PC-3 (cell line): ENCODE measurements around the gene PSMD13. TPM values are rescaled to one million over a fixed set of nuclear protein-coding genes. Genes with fewer than 3 reads are reported as not detected.
"Not testable (repeated sequence)": the region's sequence is repeated elsewhere in the genome, so short reads cannot be mapped to it uniquely, and the experiment has no call there.

Experiments used
- ATAC-seq: fragments of 200-7000 bp; cut with Tn5 transposase; 2 replicates; pipeline ENCODE4 v1.9.1; 2020; ENCODE audit warnings: mild to moderate bottlenecking, moderate library complexity
- BruUV-seq: library from RNA; stranded (reverse); fragments of 400-500 nt; replicated peaks from 2 replicates; lab custom pipeline; 2021; lab: Mats Ljungman, UMichigan
- CTCF ChIA-PET: fragments of 300-600 bp; sonication (Branson Sonifier 250); formaldehyde crosslinking; loops from one replicate; lab custom pipeline; 2022; ENCODE audit warnings: antibody characterized with exemption; lab: Charles Lee
- POLR2A ChIA-PET: fragments of 300-600 bp; sonication (Branson Sonifier 250); formaldehyde crosslinking; loops from one replicate; lab custom pipeline; 2022; ENCODE audit warnings: antibody characterized with exemption; ENCODE audit not compliant: unreplicated experiment; lab: Charles Lee
- DNase-seq: peaks from one replicate; pipeline ENCODE4 v3.0.0-alpha.2; 2015
- H2AFZ ChIP-seq: fragments of 300-600 bp; sonication (generic); 2 replicates; pipeline ENCODE4 v1.6.0; 2016; ENCODE audit warnings: antibody characterized with exemption, low read length
- H3F3A ChIP-seq: fragments of 300-600 bp; sonication (generic); one replicate; pipeline ENCODE4 v1.6.0; 2017; ENCODE audit warnings: antibody characterized with exemption, low read length, control low read depth, mild to moderate bottlenecking; ENCODE audit not compliant: unreplicated experiment
- H3K27ac ChIP-seq: fragments of 300-600 bp; sonication (generic); 2 replicates; pipeline ENCODE4 v1.5.1; 2016; ENCODE audit warnings: mild to moderate bottlenecking, low read length
- H3K27me3 ChIP-seq: fragments of 300-600 bp; sonication (generic); 2 replicates; pipeline ENCODE4 v1.6.1; 2016; ENCODE audit warnings: low read length, mixed read lengths
- H3K36me3 ChIP-seq: fragments of 300-600 bp; sonication (generic); 2 replicates; pipeline ENCODE4 v1.6.1; 2016; ENCODE audit warnings: low read depth, mixed run types, low read length, mixed read lengths
- H3K4me1 ChIP-seq: fragments of 300-600 bp; sonication (generic); 2 replicates; pipeline ENCODE4 v1.5.1; 2016; ENCODE audit warnings: low read length; ENCODE audit not compliant: insufficient read depth
- H3K4me2 ChIP-seq: fragments of 300-600 bp; sonication (generic); 2 replicates; pipeline ENCODE4 v1.6.0; 2016; ENCODE audit warnings: low read length
- H3K4me3 ChIP-seq: fragments of 300-600 bp; sonication (generic); 2 replicates; pipeline ENCODE4 v1.5.1; 2016; ENCODE audit warnings: mild to moderate bottlenecking, low read length, mixed read lengths
- H3K79me2 ChIP-seq: fragments of 300-600 bp; sonication (generic); 2 replicates; pipeline ENCODE4 v1.6.1; 2017; ENCODE audit warnings: low read length, mixed read lengths
- H3K9ac ChIP-seq: fragments of 300-600 bp; sonication (generic); 2 replicates; pipeline ENCODE4 v1.6.0; 2016; ENCODE audit warnings: mild to moderate bottlenecking, low read length
- H3K9me2 ChIP-seq: fragments of 300-600 bp; sonication (generic); replicated peaks from 2 replicates; pipeline ENCODE4 v1.6.1; 2016; ENCODE audit warnings: mixed run types, low read length, mixed read lengths
- H3K9me3 ChIP-seq: fragments of 300-600 bp; sonication (generic); 2 replicates; pipeline ENCODE4 v1.6.1; 2016; ENCODE audit warnings: low read length, mixed read lengths
- H4K20me1 ChIP-seq: fragments of 300-600 bp; sonication (generic); 2 replicates; pipeline ENCODE4 v1.6.1; 2016; ENCODE audit warnings: low read length, mixed read lengths
- EZH2 ChIP-seq: fragments of 300-600 bp; sonication (generic); IDR thresholded peaks from one replicate; pipeline ENCODE4 v1.6.1; 2017; ENCODE audit warnings: antibody characterized with exemption, mild to moderate bottlenecking, low read length; ENCODE audit not compliant: unreplicated experiment
- EZH2phosphoT487 ChIP-seq: fragments of 300-600 bp; sonication (generic); IDR thresholded peaks from 2 replicates; pipeline ENCODE4 v1.6.1; 2018; ENCODE audit warnings: mild to moderate bottlenecking, antibody characterized with exemption, low read length, borderline replicate concordance
- intact Hi-C: fragments of 100-400 bp; cut with micrococcal nuclease; formaldehyde crosslinking; loops from 2 replicates; pipeline ENCODE4 v1.9.0; 2023
- total RNA-seq: library from RNA; depleted of rRNA; stranded (reverse); fragments of >200 nt; gene quantifications from 2 replicates; pipeline ENCODE4 v1.2.3, GENCODE V29; 2014
- TF ChIP-seq, protein P1 (sequence below): fragments of 300-600 bp; sonication (generic); conservative IDR thresholded peaks from 2 replicates; pipeline ENCODE4 v1.5.1; 2017; ENCODE audit warnings: antibody characterized with exemption, low read depth, mild to moderate bottlenecking, low read length

The PSMD13 gene
- total RNA-seq, 1 experiment from 2014 or later, result 255 TPM

DNA sequence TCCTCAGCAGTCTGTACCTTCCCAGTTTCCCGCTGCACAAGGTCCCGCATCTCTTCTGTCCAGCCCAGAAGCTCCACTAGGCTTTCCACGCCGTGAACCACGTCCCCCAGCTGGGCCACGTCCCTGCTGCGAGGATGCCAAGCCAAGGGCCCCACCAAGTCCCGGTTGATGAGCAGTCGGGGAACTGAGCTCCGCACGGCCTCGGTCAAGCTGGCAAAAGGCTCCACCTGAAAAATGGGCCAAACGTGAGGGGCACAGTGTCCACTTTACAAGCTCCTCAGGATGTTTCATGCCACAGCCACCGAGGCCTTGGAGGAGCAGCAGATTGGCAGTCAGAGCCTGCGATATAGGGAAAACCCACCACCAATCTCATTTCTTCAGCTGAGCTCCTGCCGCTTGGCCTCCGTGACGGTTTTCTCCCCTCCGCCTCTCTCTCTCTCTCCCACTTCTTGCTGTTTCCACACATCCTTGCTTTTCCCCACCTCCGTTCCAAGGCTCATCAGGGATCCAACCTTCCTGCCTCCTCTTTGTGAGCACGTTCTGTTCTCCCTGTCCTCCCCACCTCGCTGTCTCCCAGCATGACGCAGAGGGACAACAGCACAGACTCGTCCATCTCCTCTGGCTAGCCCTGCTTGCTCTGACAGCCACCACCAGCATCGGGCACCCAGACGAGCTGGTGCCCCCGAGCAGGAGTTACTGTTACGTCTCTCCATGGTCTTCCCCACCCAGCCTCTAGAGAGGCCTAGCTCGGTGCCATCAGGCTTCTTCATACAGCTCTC is 17.8 kb upstream of the PSMD13 start:
- Histone ChIP-seq H3K4me3 (no peak overlapping the region), H3K27ac (no peak overlapping the region), H4K20me1 (no peaks in the 10 kb centered on the region), H3K9me2 (no peaks in the 10 kb centered on the region), H2AFZ (no peak overlapping the region), H3K9ac (no peak overlapping the region), H3K9me3 (no peaks in the 10 kb centered on the region), H3F3A (no peaks in the 10 kb centered on the region), H3K4me1 (no peaks in the 10 kb centered on the region), H3K36me3 (peaks cover 7% of the 10 kb centered on the region; the same call in 1 of the 2 replicates), H3K79me2 (no peaks in the 10 kb centered on the region), H3K4me2 (no peak overlapping the region), H3K27me3 (no peaks in the 10 kb centered on the region)
- BruUV-seq, result no TSS peak
- ATAC-seq (no peak), DNase-seq (no peak)
- intact Hi-C loops, result no loop called here
- TF ChIP-seq, protein P1, sequence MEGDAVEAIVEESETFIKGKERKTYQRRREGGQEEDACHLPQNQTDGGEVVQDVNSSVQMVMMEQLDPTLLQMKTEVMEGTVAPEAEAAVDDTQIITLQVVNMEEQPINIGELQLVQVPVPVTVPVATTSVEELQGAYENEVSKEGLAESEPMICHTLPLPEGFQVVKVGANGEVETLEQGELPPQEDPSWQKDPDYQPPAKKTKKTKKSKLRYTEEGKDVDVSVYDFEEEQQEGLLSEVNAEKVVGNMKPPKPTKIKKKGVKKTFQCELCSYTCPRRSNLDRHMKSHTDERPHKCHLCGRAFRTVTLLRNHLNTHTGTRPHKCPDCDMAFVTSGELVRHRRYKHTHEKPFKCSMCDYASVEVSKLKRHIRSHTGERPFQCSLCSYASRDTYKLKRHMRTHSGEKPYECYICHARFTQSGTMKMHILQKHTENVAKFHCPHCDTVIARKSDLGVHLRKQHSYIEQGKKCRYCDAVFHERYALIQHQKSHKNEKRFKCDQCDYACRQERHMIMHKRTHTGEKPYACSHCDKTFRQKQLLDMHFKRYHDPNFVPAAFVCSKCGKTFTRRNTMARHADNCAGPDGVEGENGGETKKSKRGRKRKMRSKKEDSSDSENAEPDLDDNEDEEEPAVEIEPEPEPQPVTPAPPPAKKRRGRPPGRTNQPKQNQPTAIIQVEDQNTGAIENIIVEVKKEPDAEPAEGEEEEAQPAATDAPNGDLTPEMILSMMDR, result no peak
- TF ChIP-seq EZH2phosphoT487, result no peak
- TF ChIP-seq EZH2, result no peak
- POLR2A ChIA-PET, result no interaction called here
- CTCF ChIA-PET, result no interaction called here

- intact Hi-C loops, H3K79me2 ChIP-seq, CTCF ChIA-PET, BruUV-seq, H3K27ac ChIP-seq, H3K36me3 ChIP-seq, H2AFZ ChIP-seq, H3K9me3 ChIP-seq, H4K20me1 ChIP-seq, H3F3A ChIP-seq, POLR2A ChIA-PET, H3K9ac ChIP-seq, H3K4me1 ChIP-seq, H3K4me2 ChIP-seq, DNase-seq, H3K9me2 ChIP-seq, H3K4me3 ChIP-seq, H3K27me3 ChIP-seq, ATAC-seq: not testable (repeated sequence)
These were observed 16.0 kb upstream of the PSMD13 start for GRCh38 chr11:220641-221215.

DNA sequence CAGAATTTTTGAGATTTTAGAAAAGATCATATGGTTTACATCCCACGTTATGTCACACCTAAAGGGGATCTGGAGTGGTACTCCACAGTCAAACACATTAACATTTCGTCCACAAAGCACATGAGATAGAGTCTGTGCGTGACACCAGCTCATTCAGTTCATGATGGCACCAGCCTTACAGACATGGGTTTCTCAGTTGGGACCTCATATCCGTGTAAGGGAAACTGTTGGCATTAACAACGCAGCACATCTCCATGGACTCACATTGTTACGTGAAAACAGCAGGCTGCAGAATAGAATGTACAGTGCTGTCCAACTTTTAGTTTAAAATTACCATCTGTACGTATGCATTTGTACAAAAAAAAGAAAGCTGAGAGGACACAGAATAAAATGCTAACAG is 15.2 kb upstream of the PSMD13 start:
- CTCF ChIA-PET, result no interaction called here
- no peak overlapping the region for H3K27ac ChIP-seq
- H2AFZ ChIP-seq, result no peak overlapping the region
- no peaks in the 10 kb centered on the region for H3K9me3 ChIP-seq
- H3K4me1 ChIP-seq, result no peaks in the 10 kb centered on the region
- no TSS peak for BruUV-seq
- no peaks in the 10 kb centered on the region for H3K9me2 ChIP-seq
- H3K4me2 ChIP-seq, result no peak overlapping the region
- H3K27me3 ChIP-seq, result no peaks in the 10 kb centered on the region
- no peak overlapping the region for H3K9ac ChIP-seq
- no peaks in the 10 kb centered on the region for H3K79me2 ChIP-seq
- H3K36me3 ChIP-seq, result no peaks in the 10 kb centered on the region
- intact Hi-C loops, result no loop called here
- no peaks in the 10 kb centered on the region for H4K20me1 ChIP-seq
- TF ChIP-seq EZH2 (no peak), EZH2phosphoT487 (no peak)
- TF ChIP-seq, protein P1, result no peak
- DNase-seq (no peak), ATAC-seq (no peak)
- POLR2A ChIA-PET, result no interaction called here
- no peak overlapping the region for H3K4me3 ChIP-seq
- no peaks in the 10 kb centered on the region for H3F3A ChIP-seq
